ENCODE results near the gene OBSCN.

OBSCN gene

GRCh38 chr1:228379666-228380065 is 171.8 kb downstream of the OBSCN start:
- no peak for DNase-seq (ENCODE audit: low read depth in 2 of 2)

- no peak for DNase-seq (ENCODE audit: low read depth in 2 of 2)
Measured at GRCh38 chr1:228381356-228381755, 173.5 kb downstream of the OBSCN start.

- no peak for DNase-seq (ENCODE audit: low read depth in 2 of 2)
Measured at GRCh38 chr1:228383773-228384172, 175.9 kb downstream of the OBSCN start.

- no peak for DNase-seq (ENCODE audit: low read depth in 2 of 2)
Measured at GRCh38 chr1:228385232-228385631, 177.4 kb downstream of the OBSCN start.

GRCh38 chr1:228387321-228387720 is 179.5 kb downstream of the OBSCN start:
- no peak for DNase-seq (ENCODE audit: low read depth in 2 of 2)

GRCh38 chr1:228390649-228391048 is 182.8 kb downstream of the OBSCN start:
- DNase-seq (ENCODE audit: low read depth in 2 of 2), result no peak

- DNase-seq (ENCODE audit: low read depth in 2 of 2), result no peak
Measured at GRCh38 chr1:228391411-228392020, 183.7 kb downstream of the OBSCN start.

GRCh38 chr1:228392111-228392936 is 184.5 kb downstream of the OBSCN start:
- DNase-seq (ENCODE audit: low read depth in 2 of 2), result no peak

GRCh38 chr1:228393268-228393701 is 185.4 kb downstream of the OBSCN start:
- DNase-seq (ENCODE audit: low read depth in 2 of 2), result no peak

- DNase-seq (ENCODE audit: low read depth in 2 of 2), result no peak
Measured at GRCh38 chr1:228393811-228394570, 186.1 kb downstream of the OBSCN start.

GRCh38 chr1:228394571-228395394 is 186.9 kb downstream of the OBSCN start:
- no peak for DNase-seq (ENCODE audit: low read depth in 2 of 2)

- no peak for DNase-seq (ENCODE audit: low read depth in 2 of 2)
Measured at GRCh38 chr1:228396770-228397662, 189.2 kb downstream of the OBSCN start.

- DNase-seq (ENCODE audit: low read depth in 2 of 2), result no peak
Measured at GRCh38 chr1:228397966-228398365, 190.1 kb downstream of the OBSCN start.

- no peak for DNase-seq (ENCODE audit: low read depth in 2 of 2)
Measured at GRCh38 chr1:228398741-228399461, 191.1 kb downstream of the OBSCN start.

GRCh38 chr1:228399531-228400236 is 191.8 kb downstream of the OBSCN start:
- DNase-seq (ENCODE audit: low read depth in 2 of 2), result no peak

GRCh38 chr1:228400237-228400651 is 192.4 kb downstream of the OBSCN start:
- DNase-seq (ENCODE audit: low read depth in 2 of 2), result no peak

- DNase-seq (ENCODE audit: low read depth in 2 of 2), result no peak
Measured at GRCh38 chr1:228400692-228401454, 193.0 kb downstream of the OBSCN start.

Measured in stimulated activated CD8-positive, alpha-beta memory T cell treated with anti-CD3 and anti-CD28 coated beads, Interleukin-15, amount 100 ng/mL, for 4 hours (primary cell).